ENCODE results near the gene NHS. TPM values are rescaled to one million over a fixed set of nuclear protein-coding genes. Genes with fewer than 3 reads are reported as not detected.

Gene NHS
- total RNA-seq, 4 donors from 2014 or later, result 5.0 to 8.7 (median 6.2) TPM

GRCh38 chrX:17555846-17556245, 180.8 kb downstream of the NHS start:
- intact Hi-C loops (cut with DNase I), result no loop called here
- TF ChIP-seq POLR2A (IDR thresholded peaks at IDR 0.05; ENCODE audit: low read depth) (no peak), EP300 (IDR thresholded peaks at IDR 0.05) (no peak), POLR2AphosphoS5 (IDR thresholded peaks at IDR 0.05) (no peak)
- TF ChIP-seq, protein P1, sequence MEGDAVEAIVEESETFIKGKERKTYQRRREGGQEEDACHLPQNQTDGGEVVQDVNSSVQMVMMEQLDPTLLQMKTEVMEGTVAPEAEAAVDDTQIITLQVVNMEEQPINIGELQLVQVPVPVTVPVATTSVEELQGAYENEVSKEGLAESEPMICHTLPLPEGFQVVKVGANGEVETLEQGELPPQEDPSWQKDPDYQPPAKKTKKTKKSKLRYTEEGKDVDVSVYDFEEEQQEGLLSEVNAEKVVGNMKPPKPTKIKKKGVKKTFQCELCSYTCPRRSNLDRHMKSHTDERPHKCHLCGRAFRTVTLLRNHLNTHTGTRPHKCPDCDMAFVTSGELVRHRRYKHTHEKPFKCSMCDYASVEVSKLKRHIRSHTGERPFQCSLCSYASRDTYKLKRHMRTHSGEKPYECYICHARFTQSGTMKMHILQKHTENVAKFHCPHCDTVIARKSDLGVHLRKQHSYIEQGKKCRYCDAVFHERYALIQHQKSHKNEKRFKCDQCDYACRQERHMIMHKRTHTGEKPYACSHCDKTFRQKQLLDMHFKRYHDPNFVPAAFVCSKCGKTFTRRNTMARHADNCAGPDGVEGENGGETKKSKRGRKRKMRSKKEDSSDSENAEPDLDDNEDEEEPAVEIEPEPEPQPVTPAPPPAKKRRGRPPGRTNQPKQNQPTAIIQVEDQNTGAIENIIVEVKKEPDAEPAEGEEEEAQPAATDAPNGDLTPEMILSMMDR (IDR thresholded peaks at IDR 0.05), result no peak
- no peaks in the 10 kb centered on the region for H3K27me3 ChIP-seq
- WGBS, result 57% methylated on average over 2 of the region's 2 CpGs
- DNase-seq (ENCODE audit: extremely low spot score), result no peak
- no peaks in the 10 kb centered on the region for H3K36me3 ChIP-seq
- H3K27ac ChIP-seq (replicated peaks in 1 of 4), result no peak overlapping the region
- peaks cover 0 to 50% (median 30%) of the 10 kb centered on the region in 4 donors for H3K4me1 ChIP-seq
- no peaks in the 10 kb centered on the region for H3K9me3 ChIP-seq
- H3K4me3 ChIP-seq, result no peak overlapping the region

DNA sequence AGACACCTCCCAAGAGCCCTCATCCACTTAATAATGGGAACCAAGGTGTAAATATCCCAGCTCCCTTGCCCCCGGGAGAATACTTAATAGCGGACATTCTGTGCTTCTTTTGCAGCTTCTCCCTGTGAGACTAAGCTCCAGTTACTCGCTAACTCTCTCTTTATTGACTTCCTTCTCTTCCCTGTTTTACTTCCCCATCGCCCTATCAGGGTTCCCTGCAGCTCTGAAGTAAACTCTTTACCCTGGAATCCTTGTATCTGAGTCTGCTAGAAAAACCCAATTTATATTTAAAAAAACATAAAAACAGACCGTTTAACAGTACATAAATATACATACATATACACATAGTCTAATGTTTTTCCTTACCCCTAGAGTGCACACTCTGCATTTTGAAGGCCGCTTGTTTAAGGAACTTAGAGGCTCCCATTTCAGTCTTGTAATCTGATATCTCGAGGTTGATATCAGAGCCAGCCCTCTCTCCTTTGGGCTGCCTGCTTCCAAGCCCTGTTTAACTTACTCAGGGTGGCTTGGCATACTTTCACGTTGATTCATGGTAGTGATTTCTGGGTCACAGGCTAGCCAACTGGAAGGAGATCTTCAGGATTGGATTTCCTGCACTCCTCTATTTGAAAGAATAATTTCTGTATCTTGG, 184.9 kb downstream of the NHS start:
- intact Hi-C loops (cut with DNase I), result no loop called here
- WGBS, result 34% methylated on average over 8 of the region's 8 CpGs
- TF ChIP-seq EP300 (IDR thresholded peaks at IDR 0.05) (no peak), POLR2A (IDR thresholded peaks at IDR 0.05; ENCODE audit: low read depth) (no peak)
- Histone ChIP-seq H3K9me3 (no peaks in the 10 kb centered on the region), H3K36me3 (no peaks in the 10 kb centered on the region), H3K4me3 (no peak overlapping the region), H3K27me3 (no peaks in the 10 kb centered on the region), H3K4me1 (peaks cover 0 to 22% (median 19%) of the 10 kb centered on the region in 4 donors), H3K27ac (replicated peaks in 1 of 4) (peak overlapping the region in 1 of 4 donors; percentile 22)
- no peak for DNase-seq (ENCODE audit: extremely low spot score)

DNA sequence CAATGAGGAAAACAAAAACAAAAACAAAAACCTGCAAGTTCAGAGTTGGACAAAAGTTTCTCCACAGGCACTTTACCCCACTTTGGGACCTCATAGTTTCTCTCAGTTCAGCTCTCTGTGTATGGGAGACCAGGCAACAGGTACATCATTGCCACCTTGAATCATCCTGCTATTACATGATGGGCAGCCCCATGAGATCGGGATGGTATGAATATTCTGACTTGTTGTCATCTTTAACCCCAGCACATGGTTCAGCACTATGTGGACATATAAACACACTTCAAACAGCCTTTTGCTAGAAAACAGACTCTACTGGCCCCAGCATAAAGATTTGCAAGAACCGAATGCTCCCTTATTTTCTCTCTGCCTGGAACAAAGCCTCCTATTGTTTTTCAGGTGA, 185.4 kb downstream of the NHS start:
- Histone ChIP-seq H3K27me3 (no peaks in the 10 kb centered on the region), H3K36me3 (no peaks in the 10 kb centered on the region), H3K9me3 (no peaks in the 10 kb centered on the region), H3K4me1 (peaks cover 0 to 19% (median 16%) of the 10 kb centered on the region in 4 donors), H3K27ac (replicated peaks in 1 of 4) (no peak overlapping the region), H3K4me3 (no peak overlapping the region)
- intact Hi-C loops (cut with DNase I), result no loop called here
- TF ChIP-seq, protein P1 (IDR thresholded peaks at IDR 0.05), result no peak
- WGBS, result 56% methylated on average over 2 of the region's 2 CpGs
- no peak for DNase-seq (ENCODE audit: extremely low spot score)

GRCh38 chrX:17563076-17563475, 188.1 kb downstream of the NHS start:
- DNase-seq (ENCODE audit: extremely low spot score), result no peak
- Histone ChIP-seq H3K27me3 (no peaks in the 10 kb centered on the region), H3K4me3 (no peak overlapping the region), H3K4me1 (peaks cover 0 to 31% (median 25%) of the 10 kb centered on the region in 4 donors), H3K9me3 (no peaks in the 10 kb centered on the region), H3K36me3 (no peaks in the 10 kb centered on the region), H3K27ac (replicated peaks in 1 of 4) (no peak overlapping the region)
- WGBS, result 71% methylated on average over 2 of the region's 2 CpGs
- intact Hi-C loops (cut with DNase I), result no loop called here
- no peak for TF ChIP-seq POLR2A (IDR thresholded peaks at IDR 0.05; ENCODE audit: low read depth)
- TF ChIP-seq POLR2AphosphoS5 (IDR thresholded peaks at IDR 0.05), result no peak

DNA sequence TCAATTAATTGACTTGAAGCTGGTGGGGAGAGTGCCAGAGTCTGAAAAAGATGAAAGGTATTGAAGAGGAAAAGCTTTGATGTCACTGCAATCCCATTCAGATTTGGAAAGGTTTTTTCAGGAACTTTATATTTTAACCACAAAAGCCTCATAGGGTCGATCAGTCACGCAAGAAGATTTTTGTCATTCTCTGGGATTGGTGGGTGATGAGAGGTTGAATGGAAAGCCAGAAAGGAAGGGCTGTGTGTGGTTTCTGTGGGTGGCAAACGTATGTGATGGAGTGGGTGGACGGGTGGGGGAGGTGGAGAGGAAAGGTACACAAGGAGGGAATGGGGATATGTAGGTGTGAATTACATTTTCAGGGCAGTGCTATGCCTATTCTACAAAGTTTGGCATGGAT, 188.5 kb downstream of the NHS start:
- peaks cover 0 to 32% (median 26%) of the 10 kb centered on the region in 4 donors for H3K4me1 ChIP-seq
- WGBS, result 59% methylated on average over 4 of the region's 4 CpGs
- no peak for DNase-seq (ENCODE audit: extremely low spot score)
- no peaks in the 10 kb centered on the region for H3K9me3 ChIP-seq
- no peaks in the 10 kb centered on the region for H3K36me3 ChIP-seq
- no peak overlapping the region for H3K27ac ChIP-seq (replicated peaks in 1 of 4)
- H3K27me3 ChIP-seq, result no peaks in the 10 kb centered on the region
- no peak overlapping the region for H3K4me3 ChIP-seq
- intact Hi-C loops (cut with DNase I), result no loop called here
- TF ChIP-seq POLR2AphosphoS5 (IDR thresholded peaks at IDR 0.05), result no peak

GRCh38 chrX:17564689-17565409, 189.8 kb downstream of the NHS start:
- H3K27ac ChIP-seq (replicated peaks in 1 of 4), result no peak overlapping the region
- intact Hi-C loops (cut with DNase I), result no loop called here
- DNase-seq (ENCODE audit: extremely low spot score), result no peak
- H3K4me1 ChIP-seq, result peaks cover 0 to 30% (median 23%) of the 10 kb centered on the region in 4 donors
- H3K36me3 ChIP-seq, result no peaks in the 10 kb centered on the region
- H3K27me3 ChIP-seq, result no peaks in the 10 kb centered on the region
- TF ChIP-seq EP300 (IDR thresholded peaks at IDR 0.05) (no peak), POLR2A (IDR thresholded peaks at IDR 0.05; ENCODE audit: low read depth) (no peak), POLR2AphosphoS5 (IDR thresholded peaks at IDR 0.05) (no peak)
- TF ChIP-seq, protein P1 (IDR thresholded peaks at IDR 0.05), result no peak
- H3K4me3 ChIP-seq, result no peak overlapping the region
- no peaks in the 10 kb centered on the region for H3K9me3 ChIP-seq
- 71% methylated on average over 7 of the region's 7 CpGs for WGBS

All from esophagus muscularis mucosa (tissue), 4 donors.